GM12878 (cell line): ENCODE results near the gene AGT. TPM values are rescaled to one million over a fixed set of nuclear protein-coding genes. Genes with fewer than 3 reads are reported as not detected.

Source experiments
- ATAC-seq: fragments of 200-7000 bp; cut with Tn5 transposase; 3 replicates; pipeline ENCODE4 v1.9.1; 2020; ENCODE audit warnings: mild to moderate bottlenecking, moderate library complexity
- BruUV-seq: library from RNA; stranded (reverse); fragments of 400-500 nt; replicated peaks from 2 replicates; lab custom pipeline; 2021; lab: Mats Ljungman, UMichigan
- CTCF ChIA-PET: fragments of 300-600 bp; sonication (Branson Sonifier 250); formaldehyde crosslinking; extraction: SDS; loops from one replicate; lab custom pipeline; 2021; ENCODE audit warnings: inconsistent platforms; lab: Yijun Ruan, JAX
- POLR2A ChIA-PET: fragments of 350-600 bp; formaldehyde crosslinking; extraction: SDS; loops from one replicate; lab custom pipeline; 2021; ENCODE audit warnings: inconsistent platforms; lab: Charles Lee
- RAD21 ChIA-PET: fragments of 300-600 bp; sonication (Branson Sonifier 250); formaldehyde crosslinking; loops from one replicate; lab custom pipeline; 2023; ENCODE audit warnings: antibody characterized with exemption; ENCODE audit not compliant: unreplicated experiment; lab: Charles Lee
- SMC1A ChIA-PET: fragments of 300-600 bp; sonication (Branson Sonifier 250); formaldehyde crosslinking; loops from one replicate; lab custom pipeline; 2023; ENCODE audit not compliant: unreplicated experiment, uncharacterized antibody; lab: Charles Lee
- DNase-seq: peaks from one replicate; pipeline ENCODE4 v3.0.0-alpha.2; 2011; ENCODE audit warnings: low read depth, low spot score
- FAIRE-seq: peaks from 3 replicates; lab custom pipeline; 2011; peaks lifted over from hg19 to GRCh38; lab: Jason Lieb, UNC
- H2AFZ ChIP-seq: 2 replicates; pipeline ENCODE4 v1.6.0; 2011; ENCODE audit warnings: low read depth, low read length, control low read depth; ENCODE audit not compliant: control insufficient read depth
- H3K27ac ChIP-seq: 2 replicates; pipeline ENCODE4 v1.5.1; 2011; ENCODE audit warnings: control low read depth; ENCODE audit not compliant: control insufficient read depth, insufficient read depth
- H3K27me3 ChIP-seq, 2 experiments: replicated peaks in 1 of 2; 2 replicates each; pipeline versions ENCODE4 v1.6.0 to v1.6.1; 2011; ENCODE audit warnings: low read length in 1 of 2; ENCODE audit not compliant: control insufficient read depth in 2 of 2, insufficient read depth in 2 of 2
- H3K36me3 ChIP-seq, 2 experiments: 2 replicates each; pipeline ENCODE4 v1.5.1; 2011; ENCODE audit warnings: low read length in 1 of 2; ENCODE audit not compliant: control insufficient read depth in 2 of 2, insufficient read depth in 2 of 2
- H3K4me1 ChIP-seq: 2 replicates; pipeline ENCODE4 v1.6.1; 2011; ENCODE audit warnings: mild to moderate bottlenecking, low read length, moderate library complexity, mixed read lengths; ENCODE audit not compliant: control insufficient read depth, insufficient read depth
- H3K4me2 ChIP-seq: 2 replicates; pipeline ENCODE4 v1.6.0; 2011; ENCODE audit warnings: control low read depth; ENCODE audit not compliant: control insufficient read depth, insufficient read depth
- H3K4me3 ChIP-seq: fragments of 200-600 bp; sonication (generic); 2 replicates; pipeline ENCODE4 v1.5.1; 2016
- H3K79me2 ChIP-seq: 2 replicates; pipeline ENCODE4 v1.6.0; 2011; ENCODE audit warnings: low read length; ENCODE audit not compliant: control insufficient read depth, insufficient read depth
- H3K9ac ChIP-seq: 2 replicates; pipeline ENCODE4 v1.8.0; 2011; ENCODE audit warnings: low read length, control low read depth, mixed read lengths; ENCODE audit not compliant: control insufficient read depth, insufficient read depth
- H3K9me3 ChIP-seq: replicated peaks from 3 replicates; pipeline ENCODE4 v1.5.1; 2011; ENCODE audit warnings: mild to moderate bottlenecking, low read length; ENCODE audit not compliant: control insufficient read depth, insufficient read depth
- H4K20me1 ChIP-seq: 2 replicates; pipeline ENCODE4 v1.6.0; 2011; ENCODE audit not compliant: control insufficient read depth, insufficient read depth
- DPF2 ChIP-seq: fragments of 450-650 bp; IDR thresholded peaks from 2 replicates; pipeline ENCODE4 v1.6.1; 2017; ENCODE audit warnings: mild to moderate bottlenecking
- HDAC2 ChIP-seq: fragments of 200-600 bp; sonication (generic); IDR thresholded peaks from 2 replicates; pipeline ENCODE4 v1.6.1; 2017
- NKRF ChIP-seq: fragments of 450-650 bp; conservative IDR thresholded peaks from 2 replicates; pipeline ENCODE4 v1.6.1; 2017; ENCODE audit warnings: mild to moderate bottlenecking, moderate library complexity
- RAD51 ChIP-seq: fragments of 450-650 bp; IDR thresholded peaks from 2 replicates; pipeline ENCODE4 v1.6.1; 2016; ENCODE audit warnings: moderate library complexity, mild to moderate bottlenecking, inconsistent platforms
- RELB ChIP-seq: fragments of 450-650 bp; IDR thresholded peaks from 2 replicates; pipeline ENCODE4 v1.6.1; 2017; ENCODE audit warnings: low read depth, mild to moderate bottlenecking, moderate library complexity
- SIN3A ChIP-seq: IDR thresholded peaks from 2 replicates; pipeline ENCODE4 v1.6.1; 2012; ENCODE audit warnings: low read depth, low read length, improper control_type of control experiment
- SIX5 ChIP-seq: IDR thresholded peaks from 2 replicates; pipeline ENCODE4 v1.6.1; 2011; ENCODE audit warnings: mild to moderate bottlenecking, low read depth, low read length, moderate library complexity; ENCODE audit not compliant: severe bottlenecking
- SMAD1 ChIP-seq: fragments of 450-650 bp; IDR thresholded peaks from 2 replicates; pipeline ENCODE4 v1.6.1; 2018; ENCODE audit warnings: mild to moderate bottlenecking, low read depth; ENCODE audit not compliant: partially characterized antibody
- SMARCA5 ChIP-seq: fragments of 450-650 bp; IDR thresholded peaks from 2 replicates; pipeline ENCODE4 v1.6.1; 2017; ENCODE audit warnings: mild to moderate bottlenecking
- USF1 ChIP-seq: IDR thresholded peaks from 2 replicates; pipeline ENCODE4 v1.6.1; 2011; ENCODE audit warnings: borderline replicate concordance, low read depth, mild to moderate bottlenecking, moderate library complexity, mixed read lengths, low read length; ENCODE audit not compliant: insufficient read depth; ENCODE audit errors: extremely low read length
- ZBED1 ChIP-seq: IDR thresholded peaks from 2 replicates; pipeline ENCODE4 v1.6.1; 2016; ENCODE audit warnings: borderline replicate concordance
- ZBTB40 ChIP-seq: fragments of 450-650 bp; IDR thresholded peaks from 2 replicates; pipeline ENCODE4 v1.6.1; 2016; ENCODE audit warnings: mild to moderate bottlenecking, moderate library complexity, borderline replicate concordance
- ZNF207 ChIP-seq: fragments of 450-650 bp; IDR thresholded peaks from 2 replicates; pipeline ENCODE4 v1.6.1; 2014; ENCODE audit warnings: antibody characterized with exemption, mild to moderate bottlenecking, borderline replicate concordance
- ZNF274 ChIP-seq: IDR thresholded peaks from one replicate; pipeline ENCODE4 v1.8.0; 2011; ENCODE audit not compliant: insufficient read length, insufficient read depth
- WGBS: methylation state at CpG from one replicate; pipeline ENCODE4 v1.1.6; 2016; ENCODE audit warnings: low lambda C conversion rate; ENCODE audit not compliant: insufficient replicate concordance, insufficient coverage; ENCODE audit errors: missing lambda C conversion rate; 5-methylcytosine and 5-hydroxymethylcytosine counted together
- in situ Hi-C: fragments of 300-500 bp; cut with MboI; formaldehyde crosslinking; loops from 9 replicates; pipeline ENCODE4 v1.14.3; 2018; ENCODE audit warnings: mixed read lengths
- intact Hi-C: fragments of 100-400 bp; cut with micrococcal nuclease; formaldehyde crosslinking; loops from one replicate; pipeline ENCODE4 v1.14.2; 2022; ENCODE audit not compliant: unreplicated experiment
- polyA plus RNA-seq, 11 experiments: library from polyadenylated mRNA; depleted of rRNA in 4 of 11; unstranded in 6 of 11; stranded (reverse) in 5 of 11; fragments of >200 nt; fragmentation: Nextera tagmentation in 4 of 11; fragmentation: Illumina TruSeq in 1 of 11; extraction: Ambion mirVana in 4 of 11; extraction: Trizol in 1 of 11; gene quantifications; 1 replicate in 1 of 11; 2 replicates in 10 of 11; pipeline versions ENCODE4 v1.2.1 to v1.2.3, GENCODE V29; 2011 to 2016; ENCODE audit warnings: inconsistent platforms in 2 of 11, missing spikeins in 2 of 11, low read depth in 1 of 11
- total RNA-seq, 4 experiments: library from RNA; depleted of rRNA in 3 of 4; stranded (reverse); fragments of >200 nt in 3 of 4; fragmentation: Illumina TruSeq in 1 of 4; extraction: Trizol in 1 of 4; gene quantifications; 2 replicates each; pipeline versions ENCODE4 v1.2.1 to v1.2.3, GENCODE V29; 2013 to 2021

The AGT gene
- total and polyA plus RNA-seq, 10 of the 15 experiments (the other 5 are each of a cell fraction or from before 2014, with no cell fraction given) = 0.69 TPM; not detected in 9

- DNase-seq = no peak
- ChIA-PET CTCF (no interaction called here), SMC1A (no interaction called here), RAD21 (no interaction called here), POLR2A (no interaction called here)
- Histone ChIP-seq H3K4me3 (no peak overlapping the region), H3K4me2 (no peak overlapping the region), H3K27me3 (peaks cover 0 to 3% of the 10 kb centered on the region in 2 experiments; a peak in 2 of 4 replicates), H3K4me1 (no peaks in the 10 kb centered on the region), H4K20me1 (no peaks in the 10 kb centered on the region), H3K27ac (no peak overlapping the region), H3K9me3 (no peaks in the 10 kb centered on the region), H2AFZ (no peak overlapping the region), H3K9ac (no peak overlapping the region), H3K36me3 (no peaks in the 10 kb centered on the region), H3K79me2 (no peaks in the 10 kb centered on the region)
- intact Hi-C loops (no loop called here), in situ Hi-C loops (no loop called here)
- no TSS peak for BruUV-seq
- ATAC-seq = no peak
- FAIRE-seq = no peak
- WGBS = 57% methylated on average over 17 of the region's 17 CpGs
- no peak for TF ChIP-seq SIN3A
- no peak for TF ChIP-seq ZBTB40
- no peak for TF ChIP-seq ZNF274
- no peak for TF ChIP-seq SIX5
- no peak for TF ChIP-seq ZNF207
- no peak for TF ChIP-seq ZBED1
- no peak for TF ChIP-seq RAD51
- no peak for TF ChIP-seq HDAC2
- TF ChIP-seq SMAD1 = no peak
- no peak for TF ChIP-seq USF1
- no peak for TF ChIP-seq DPF2
- no peak for TF ChIP-seq SMARCA5
- TF ChIP-seq RELB = no peak
- no peak for TF ChIP-seq NKRF
Measured at GRCh38 chr1:230712470-230712942, 1.4 kb downstream of the AGT start.
